Thyroid gland (tissue), 4 donors: ENCODE results near the gene HMGCS1. TPM values are rescaled to one million over a fixed set of nuclear protein-coding genes. Genes with fewer than 3 reads are reported as not detected.

ENCODE experiments used
- DNase-seq, 2 donors: peaks; one replicate each; pipeline ENCODE4 v3.0.0-alpha.2; 2019
- H3K27ac ChIP-seq, 3 donors: fragments of 200-600 bp; sonication (generic); 1 replicate in 2 of 3; 2 replicates in 1 of 3; pipeline ENCODE4 v1.5.1; 2016 to 2019; ENCODE audit warnings: mild to moderate bottlenecking in 1 of 3, moderate library complexity in 1 of 3
- H3K27me3 ChIP-seq: fragments of 200-600 bp; sonication (generic); one replicate; pipeline ENCODE4 v1.5.1; 2019
- H3K36me3 ChIP-seq, 2 donors: fragments of 200-600 bp; sonication (generic); one replicate each; pipeline ENCODE4 v1.5.1; 2016 to 2019
- H3K4me1 ChIP-seq, 2 donors: fragments of 200-600 bp; sonication (generic); one replicate each; pipeline ENCODE4 v1.5.1; 2017 to 2019
- H3K4me3 ChIP-seq, 3 donors: fragments of 200-600 bp; sonication (generic); replicated peaks in 1 of 3; 1 replicate in 2 of 3; 2 replicates in 1 of 3; pipeline ENCODE4 v1.5.1; 2016; ENCODE audit warnings: mild to moderate bottlenecking in 1 of 3
- H3K9me3 ChIP-seq: fragments of 200-600 bp; sonication (generic); one replicate; pipeline ENCODE4 v1.5.1; 2017
- POLR2A ChIP-seq, 2 donors: fragments of 450-650 bp; IDR thresholded peaks; one replicate each; pipeline ENCODE4 v1.6.1; 2017; ENCODE audit warnings: antibody characterized with exemption in 2 of 2, mild to moderate bottlenecking in 2 of 2, moderate library complexity in 1 of 2
- WGBS, 2 donors: methylation state at CpG; one replicate each; pipeline ENCODE4 v1.1.5; 2017; 5-methylcytosine and 5-hydroxymethylcytosine counted together
- intact Hi-C: fragments of 100-400 bp; cut with DNase I; formaldehyde crosslinking; loops from one replicate; pipeline ENCODE4 v1.15.1; 2023
- total RNA-seq, 4 donors: library from RNA; depleted of rRNA; stranded (reverse); fragments of >200 nt; gene quantifications; one replicate each; pipeline ENCODE4 v1.2.3, GENCODE V29; 2016
- TF ChIP-seq, protein P1 (sequence below), 6 experiments: fragments of 200-600 bp in 3 of 6; fragments of 450-650 bp in 3 of 6; sonication (generic) in 3 of 6; IDR thresholded peaks; one replicate each; pipeline ENCODE4 v1.5.1; 2016 to 2019; ENCODE audit warnings: antibody characterized with exemption in 6 of 6, mild to moderate bottlenecking in 2 of 6, inconsistent platforms in 1 of 6, moderate library complexity in 1 of 6

The HMGCS1 gene
- total RNA-seq, 4 donors from 2014 or later = 33.5 to 58.7 (median 44.1) TPM

DNA sequence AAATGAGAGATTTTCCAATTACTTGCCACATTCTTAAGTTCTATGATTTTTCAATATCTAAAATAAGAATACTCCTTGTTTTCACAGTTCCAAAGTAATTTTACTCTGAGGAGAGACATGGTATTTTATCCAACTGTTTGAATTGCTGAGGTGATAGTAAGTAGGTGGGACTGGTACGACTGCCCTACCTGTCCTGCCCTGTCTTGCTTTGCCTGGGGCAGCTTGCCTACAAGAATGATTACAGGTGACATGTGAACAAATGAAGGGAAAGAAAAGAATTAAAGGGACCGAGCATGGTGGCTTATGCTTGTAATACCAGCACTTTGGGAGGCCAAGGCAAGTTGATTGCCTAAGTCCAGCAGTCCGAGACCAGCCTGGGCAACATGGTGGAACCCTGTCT lies 41.6 kb upstream of the HMGCS1 start:
- Histone ChIP-seq H3K27ac (no peak overlapping the region), H3K9me3 (no peaks in the 10 kb centered on the region), H3K4me1 (peaks cover 8 to 20% of the 10 kb centered on the region in 2 donors), H3K36me3 (no peaks in the 10 kb centered on the region), H3K27me3 (no peaks in the 10 kb centered on the region), H3K4me3 (no peak overlapping the region)
- 93 to 96% methylated on average over 3 of the region's 3 CpGs for WGBS, 2 donors
- no peak for DNase-seq
- intact Hi-C loops = no loop called here
- no peak for TF ChIP-seq POLR2A (IDR thresholded peaks at IDR 0.05)
- TF ChIP-seq, protein P1, sequence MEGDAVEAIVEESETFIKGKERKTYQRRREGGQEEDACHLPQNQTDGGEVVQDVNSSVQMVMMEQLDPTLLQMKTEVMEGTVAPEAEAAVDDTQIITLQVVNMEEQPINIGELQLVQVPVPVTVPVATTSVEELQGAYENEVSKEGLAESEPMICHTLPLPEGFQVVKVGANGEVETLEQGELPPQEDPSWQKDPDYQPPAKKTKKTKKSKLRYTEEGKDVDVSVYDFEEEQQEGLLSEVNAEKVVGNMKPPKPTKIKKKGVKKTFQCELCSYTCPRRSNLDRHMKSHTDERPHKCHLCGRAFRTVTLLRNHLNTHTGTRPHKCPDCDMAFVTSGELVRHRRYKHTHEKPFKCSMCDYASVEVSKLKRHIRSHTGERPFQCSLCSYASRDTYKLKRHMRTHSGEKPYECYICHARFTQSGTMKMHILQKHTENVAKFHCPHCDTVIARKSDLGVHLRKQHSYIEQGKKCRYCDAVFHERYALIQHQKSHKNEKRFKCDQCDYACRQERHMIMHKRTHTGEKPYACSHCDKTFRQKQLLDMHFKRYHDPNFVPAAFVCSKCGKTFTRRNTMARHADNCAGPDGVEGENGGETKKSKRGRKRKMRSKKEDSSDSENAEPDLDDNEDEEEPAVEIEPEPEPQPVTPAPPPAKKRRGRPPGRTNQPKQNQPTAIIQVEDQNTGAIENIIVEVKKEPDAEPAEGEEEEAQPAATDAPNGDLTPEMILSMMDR (IDR thresholded peaks at IDR 0.05) = no peak

DNA sequence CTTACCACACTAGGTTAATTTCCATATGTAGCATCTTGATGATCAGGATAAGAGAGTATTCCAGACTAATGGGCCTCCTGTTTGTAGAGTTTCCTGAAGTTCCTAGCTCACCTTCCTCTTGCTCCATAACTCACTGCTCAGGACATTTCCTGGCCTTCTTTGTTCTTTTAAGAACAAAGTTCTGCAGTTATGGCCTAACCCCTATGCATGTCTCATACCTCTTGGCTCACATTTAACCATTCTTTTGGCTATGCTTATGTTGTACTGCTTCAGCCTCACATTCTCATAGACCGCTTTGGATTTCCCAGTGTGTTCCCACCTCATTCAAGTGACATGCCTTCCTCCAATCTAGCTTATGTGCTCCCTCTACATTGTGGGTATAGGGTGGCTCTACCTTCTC lies 40.5 kb upstream of the HMGCS1 start:
- no peaks in the 10 kb centered on the region for H3K9me3 ChIP-seq
- intact Hi-C loops = no loop called here
- peaks cover 8 to 20% of the 10 kb centered on the region in 2 donors for H3K4me1 ChIP-seq
- 94 to 98% methylated on average over 1 of the region's 1 CpG for WGBS, 2 donors
- no peak overlapping the region for H3K4me3 ChIP-seq
- H3K36me3 ChIP-seq = no peaks in the 10 kb centered on the region
- H3K27me3 ChIP-seq = no peaks in the 10 kb centered on the region
- DNase-seq = no peak
- no peak overlapping the region for H3K27ac ChIP-seq
- TF ChIP-seq, protein P1 (IDR thresholded peaks at IDR 0.05) = no peak
- no peak for TF ChIP-seq POLR2A (IDR thresholded peaks at IDR 0.05)

DNA sequence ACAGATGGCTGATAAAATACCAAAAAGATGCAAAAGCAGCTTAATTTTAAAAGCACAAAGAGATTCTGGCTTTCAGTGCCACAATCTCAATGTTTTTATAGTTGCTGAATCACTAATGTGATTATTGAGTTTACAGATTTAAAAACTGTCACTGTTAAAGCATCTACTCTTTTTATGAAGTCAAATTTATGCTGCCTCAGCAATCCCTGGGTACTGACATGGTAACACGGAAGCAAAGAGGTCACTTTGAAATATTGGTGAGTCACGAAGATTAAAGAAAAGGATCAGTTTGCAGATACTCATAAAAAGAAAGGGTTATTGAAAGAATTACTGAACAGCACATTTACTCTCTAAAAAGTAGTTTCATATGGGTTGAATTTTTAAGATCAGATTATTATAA lies 39.7 kb upstream of the HMGCS1 start:
- Histone ChIP-seq H3K27ac (no peak overlapping the region), H3K4me3 (no peak overlapping the region), H3K9me3 (no peaks in the 10 kb centered on the region), H3K36me3 (no peaks in the 10 kb centered on the region), H3K4me1 (peaks cover 8 to 13% of the 10 kb centered on the region in 2 donors), H3K27me3 (no peaks in the 10 kb centered on the region)
- TF ChIP-seq, protein P1 (IDR thresholded peaks at IDR 0.05) = no peak
- TF ChIP-seq POLR2A (IDR thresholded peaks at IDR 0.05) = no peak
- WGBS, 2 donors = 88% methylated on average over 2 of the region's 2 CpGs
- intact Hi-C loops = no loop called here
- no peak for DNase-seq

DNA sequence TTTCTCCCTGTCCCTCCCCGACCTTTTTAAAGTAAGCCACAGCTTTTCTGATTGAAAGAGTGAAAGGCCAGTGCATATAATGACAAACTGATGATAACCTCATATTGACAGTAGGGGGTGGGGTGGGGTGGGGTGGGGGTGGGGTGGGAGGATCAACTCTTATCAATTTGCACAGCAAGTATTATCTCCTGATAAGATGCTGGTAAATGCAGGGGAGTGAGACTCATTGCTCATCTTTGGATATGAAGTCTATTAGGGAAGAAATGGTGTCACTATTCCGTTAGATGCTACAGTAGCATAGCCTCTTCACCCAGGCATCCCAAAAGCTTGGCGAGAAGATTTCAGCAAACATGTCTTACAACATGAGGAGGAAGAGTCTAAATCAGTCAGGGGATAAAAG lies 38.9 kb upstream of the HMGCS1 start:
- no peak overlapping the region for H3K4me3 ChIP-seq
- no peak for TF ChIP-seq POLR2A (IDR thresholded peaks at IDR 0.05)
- TF ChIP-seq, protein P1 (IDR thresholded peaks at IDR 0.05) = no peak
- peaks cover 5 to 7% of the 10 kb centered on the region in 2 donors for H3K4me1 ChIP-seq
- intact Hi-C loops = no loop called here
- no peak for DNase-seq
- H3K27ac ChIP-seq = no peak overlapping the region
- 79 to 89% methylated on average over 3 of the region's 3 CpGs for WGBS, 2 donors
- no peaks in the 10 kb centered on the region for H3K9me3 ChIP-seq
- H3K36me3 ChIP-seq = no peaks in the 10 kb centered on the region
- H3K27me3 ChIP-seq = no peaks in the 10 kb centered on the region

DNA sequence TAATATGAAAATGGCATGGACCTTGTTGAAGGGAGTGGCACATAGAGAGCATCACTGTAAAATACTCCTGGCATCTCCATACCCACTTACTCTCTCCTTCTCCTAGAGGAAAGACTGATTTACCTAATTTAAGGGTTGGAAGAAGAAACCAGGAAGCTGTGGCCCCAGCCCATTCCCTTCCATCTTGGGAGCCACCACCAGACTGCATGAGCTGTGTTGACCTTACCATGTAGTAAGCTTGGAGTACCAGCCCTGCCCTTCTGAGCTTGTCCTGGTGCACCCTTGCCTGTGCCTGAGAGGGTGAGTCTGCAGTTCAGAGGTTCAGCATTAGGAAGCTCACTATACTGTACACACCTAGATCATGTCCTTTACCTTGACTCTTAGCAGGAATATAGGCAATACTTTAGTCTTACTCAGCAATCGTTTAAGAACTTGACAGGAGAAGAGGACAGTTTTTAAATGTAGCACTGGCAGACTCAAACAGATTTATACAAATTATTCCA lies 35.7 kb upstream of the HMGCS1 start:
- H3K9me3 ChIP-seq = no peaks in the 10 kb centered on the region
- intact Hi-C loops = no loop called here
- WGBS, 2 donors = 90 to 100% methylated on average over 1 of the region's 1 CpG
- H3K27ac ChIP-seq = no peak overlapping the region
- H3K4me3 ChIP-seq = no peak overlapping the region
- no peak for DNase-seq
- no peaks in the 10 kb centered on the region for H3K27me3 ChIP-seq
- no peaks in the 10 kb centered on the region for H3K36me3 ChIP-seq
- TF ChIP-seq, protein P1 (IDR thresholded peaks at IDR 0.05) = no peak
- TF ChIP-seq POLR2A (IDR thresholded peaks at IDR 0.05) = no peak
- no peaks in the 10 kb centered on the region for H3K4me1 ChIP-seq
